ENCODE results near the gene HECW1.

DNA sequence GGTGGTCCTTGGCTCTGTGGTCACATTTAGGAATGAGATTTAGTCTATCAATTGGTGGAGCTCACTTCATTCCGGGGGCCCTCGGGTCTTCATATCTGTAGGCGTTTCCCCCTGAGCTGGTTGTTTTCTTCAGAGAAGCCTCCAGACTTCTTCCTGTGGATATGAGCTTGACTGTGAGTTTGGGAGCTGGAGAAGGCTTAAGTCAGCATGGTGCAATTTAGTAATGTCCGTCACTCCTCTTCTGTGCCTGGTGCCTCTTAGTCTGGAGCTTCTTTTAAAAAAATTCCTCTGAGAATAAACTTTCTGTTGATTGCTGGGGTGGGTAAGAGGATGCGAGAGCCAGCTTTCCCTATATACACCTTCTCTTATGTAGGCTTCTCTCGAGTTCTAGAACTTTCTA is 40.2 kb downstream of the HECW1 start:
- TF ChIP-seq, protein P1, sequence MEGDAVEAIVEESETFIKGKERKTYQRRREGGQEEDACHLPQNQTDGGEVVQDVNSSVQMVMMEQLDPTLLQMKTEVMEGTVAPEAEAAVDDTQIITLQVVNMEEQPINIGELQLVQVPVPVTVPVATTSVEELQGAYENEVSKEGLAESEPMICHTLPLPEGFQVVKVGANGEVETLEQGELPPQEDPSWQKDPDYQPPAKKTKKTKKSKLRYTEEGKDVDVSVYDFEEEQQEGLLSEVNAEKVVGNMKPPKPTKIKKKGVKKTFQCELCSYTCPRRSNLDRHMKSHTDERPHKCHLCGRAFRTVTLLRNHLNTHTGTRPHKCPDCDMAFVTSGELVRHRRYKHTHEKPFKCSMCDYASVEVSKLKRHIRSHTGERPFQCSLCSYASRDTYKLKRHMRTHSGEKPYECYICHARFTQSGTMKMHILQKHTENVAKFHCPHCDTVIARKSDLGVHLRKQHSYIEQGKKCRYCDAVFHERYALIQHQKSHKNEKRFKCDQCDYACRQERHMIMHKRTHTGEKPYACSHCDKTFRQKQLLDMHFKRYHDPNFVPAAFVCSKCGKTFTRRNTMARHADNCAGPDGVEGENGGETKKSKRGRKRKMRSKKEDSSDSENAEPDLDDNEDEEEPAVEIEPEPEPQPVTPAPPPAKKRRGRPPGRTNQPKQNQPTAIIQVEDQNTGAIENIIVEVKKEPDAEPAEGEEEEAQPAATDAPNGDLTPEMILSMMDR (IDR thresholded peaks at IDR 0.05; ENCODE audit: control extremely low read depth in 1 of 3, insufficient read depth in 1 of 3, low read depth in 1 of 3, low read length in 3 of 3): no peak
- TF ChIP-seq POLR2A (IDR thresholded peaks at IDR 0.05; ENCODE audit: control extremely low read depth in 1 of 2, low read depth in 2 of 2, low read length in 2 of 2) (no peak), RAD21 (IDR thresholded peaks at IDR 0.05 in 1 of 2, conservative IDR thresholded peaks at IDR 0.05 in 1 of 2; ENCODE audit: low read depth in 2 of 2, low read length in 2 of 2) (no peak)

All from H1 (cell line).